HL-60 (cell line): Measurements from ENCODE around the gene MAN1A2.

ENCODE experiments used
- CTCF ChIP-seq: IDR thresholded peaks from one replicate; pipeline ENCODE4 v1.5.1; 2011; ENCODE audit warnings: low read length, control low read depth, inconsistent platforms; ENCODE audit not compliant: insufficient read depth
- GABPA ChIP-seq: IDR thresholded peaks from 2 replicates; pipeline ENCODE4 v1.6.1; 2012; ENCODE audit warnings: low read depth
- POLR2AphosphoS5 ChIP-seq: IDR thresholded peaks from 2 replicates; pipeline ENCODE4 v1.6.1; 2012; ENCODE audit warnings: low read depth
- SPI1 ChIP-seq: IDR thresholded peaks from 2 replicates; pipeline ENCODE4 v1.6.1; 2012; ENCODE audit warnings: low read depth, mild to moderate bottlenecking, borderline replicate concordance
- TF ChIP-seq, protein P1 (sequence below): IDR thresholded peaks from 2 replicates; pipeline ENCODE4 v1.6.1; 2012; ENCODE audit warnings: low read depth; ENCODE audit not compliant: insufficient replicate concordance

GRCh38 chr1:117556976-117557375 is 189.7 kb downstream of the MAN1A2 start:
- TF ChIP-seq, protein P1, sequence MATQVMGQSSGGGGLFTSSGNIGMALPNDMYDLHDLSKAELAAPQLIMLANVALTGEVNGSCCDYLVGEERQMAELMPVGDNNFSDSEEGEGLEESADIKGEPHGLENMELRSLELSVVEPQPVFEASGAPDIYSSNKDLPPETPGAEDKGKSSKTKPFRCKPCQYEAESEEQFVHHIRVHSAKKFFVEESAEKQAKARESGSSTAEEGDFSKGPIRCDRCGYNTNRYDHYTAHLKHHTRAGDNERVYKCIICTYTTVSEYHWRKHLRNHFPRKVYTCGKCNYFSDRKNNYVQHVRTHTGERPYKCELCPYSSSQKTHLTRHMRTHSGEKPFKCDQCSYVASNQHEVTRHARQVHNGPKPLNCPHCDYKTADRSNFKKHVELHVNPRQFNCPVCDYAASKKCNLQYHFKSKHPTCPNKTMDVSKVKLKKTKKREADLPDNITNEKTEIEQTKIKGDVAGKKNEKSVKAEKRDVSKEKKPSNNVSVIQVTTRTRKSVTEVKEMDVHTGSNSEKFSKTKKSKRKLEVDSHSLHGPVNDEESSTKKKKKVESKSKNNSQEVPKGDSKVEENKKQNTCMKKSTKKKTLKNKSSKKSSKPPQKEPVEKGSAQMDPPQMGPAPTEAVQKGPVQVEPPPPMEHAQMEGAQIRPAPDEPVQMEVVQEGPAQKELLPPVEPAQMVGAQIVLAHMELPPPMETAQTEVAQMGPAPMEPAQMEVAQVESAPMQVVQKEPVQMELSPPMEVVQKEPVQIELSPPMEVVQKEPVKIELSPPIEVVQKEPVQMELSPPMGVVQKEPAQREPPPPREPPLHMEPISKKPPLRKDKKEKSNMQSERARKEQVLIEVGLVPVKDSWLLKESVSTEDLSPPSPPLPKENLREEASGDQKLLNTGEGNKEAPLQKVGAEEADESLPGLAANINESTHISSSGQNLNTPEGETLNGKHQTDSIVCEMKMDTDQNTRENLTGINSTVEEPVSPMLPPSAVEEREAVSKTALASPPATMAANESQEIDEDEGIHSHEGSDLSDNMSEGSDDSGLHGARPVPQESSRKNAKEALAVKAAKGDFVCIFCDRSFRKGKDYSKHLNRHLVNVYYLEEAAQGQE = no peak
- TF ChIP-seq CTCF (no peak), POLR2AphosphoS5 (no peak), GABPA (no peak), SPI1 (no peak)
